Endothelial cell of umbilical vein (primary cell): Measurements from ENCODE around the gene EML1. TPM values are rescaled to one million over a fixed set of nuclear protein-coding genes. Genes with fewer than 3 reads are reported as not detected.

Experiments
- BruUV-seq: library from RNA; stranded (reverse); fragments of 400-500 nt; replicated peaks from 2 replicates; lab custom pipeline; 2021; lab: Mats Ljungman, UMichigan
- CTCF ChIA-PET: fragments of 300-600, 350-600 bp; sonication (Branson Sonifier 250); formaldehyde crosslinking; loops from one replicate; lab custom pipeline; 2021; ENCODE audit warnings: antibody characterized with exemption, inconsistent platforms; lab: Charles Lee
- POLR2A ChIA-PET: fragments of 300-600, 350-600 bp; sonication (Branson Sonifier 250); formaldehyde crosslinking; loops from one replicate; lab custom pipeline; 2021; ENCODE audit warnings: antibody characterized with exemption, inconsistent platforms; lab: Charles Lee
- DNase-seq: peaks from one replicate; pipeline ENCODE4 v3.0.0-alpha.2; 2011; ENCODE audit warnings: low read depth, low spot score
- FAIRE-seq: peaks from 2 replicates; lab custom pipeline; 2011; peaks lifted over from hg19 to GRCh38; lab: Jason Lieb, UNC
- H2AFZ ChIP-seq: 2 replicates; pipeline ENCODE4 v1.6.0; 2012; ENCODE audit warnings: low read depth, low read length, control low read depth, inconsistent platforms
- H3K27ac ChIP-seq: 2 replicates; pipeline ENCODE4 v1.5.1; 2011; ENCODE audit warnings: low read depth, mild to moderate bottlenecking, control low read depth, low read length, moderate library complexity; ENCODE audit not compliant: insufficient read depth
- H3K27me3 ChIP-seq, 2 experiments: 2 replicates each; pipeline versions ENCODE4 v1.6.0 to v1.6.1; 2011; ENCODE audit warnings: low read length in 2 of 2, mixed read lengths in 1 of 2; ENCODE audit not compliant: control insufficient read depth in 2 of 2, insufficient read depth in 2 of 2
- H3K36me3 ChIP-seq, 2 experiments: 2 replicates in 1 of 2; 3 replicates in 1 of 2; pipeline ENCODE4 v1.5.1; 2011; ENCODE audit warnings: low read length in 2 of 2, mild to moderate bottlenecking in 1 of 2, moderate library complexity in 1 of 2; ENCODE audit not compliant: control insufficient read depth in 2 of 2, insufficient read depth in 2 of 2; ENCODE audit errors: extremely low read depth in 1 of 2
- H3K4me1 ChIP-seq: 3 replicates; pipeline ENCODE4 v1.5.1; 2011; ENCODE audit warnings: mild to moderate bottlenecking, low read length; ENCODE audit not compliant: control insufficient read depth, insufficient read depth; ENCODE audit errors: extremely low read depth
- H3K4me2 ChIP-seq: 2 replicates; pipeline ENCODE4 v1.6.1; 2011; ENCODE audit warnings: low read length, control low read depth, mixed read lengths; ENCODE audit not compliant: insufficient read depth
- H3K4me3 ChIP-seq, 3 experiments: fragments of 200-600 bp in 1 of 3; sonication (generic), shearing (Covaris generic) in 1 of 3; replicated peaks in 1 of 3; 2 replicates each; pipeline ENCODE4 v1.5.1; 2011 to 2016; ENCODE audit warnings: control low read depth in 3 of 3, low read length in 3 of 3, mild to moderate bottlenecking in 2 of 3, inconsistent platforms in 1 of 3, low read depth in 1 of 3, moderate library complexity in 1 of 3; ENCODE audit not compliant: insufficient read depth in 1 of 3
- H3K79me2 ChIP-seq: 2 replicates; pipeline ENCODE4 v1.6.0; 2012; ENCODE audit warnings: low read length, inconsistent platforms; ENCODE audit not compliant: control insufficient read depth, insufficient read depth
- H3K9ac ChIP-seq: replicated peaks from 2 replicates; pipeline ENCODE3; 2011; ENCODE audit warnings: low read length, control low read depth; ENCODE audit not compliant: insufficient read depth; ENCODE audit errors: extremely low read depth
- H3K9me1 ChIP-seq: replicated peaks from 3 replicates; pipeline ENCODE4 v1.6.0; 2011; ENCODE audit warnings: mild to moderate bottlenecking, low read length; ENCODE audit not compliant: control insufficient read depth, insufficient read depth; ENCODE audit errors: extremely low read depth
- H3K9me3 ChIP-seq: replicated peaks from 2 replicates; pipeline ENCODE4 v1.5.1; 2012; ENCODE audit warnings: low read length, inconsistent platforms; ENCODE audit not compliant: control insufficient read depth, insufficient read depth
- H4K20me1 ChIP-seq: replicated peaks from 2 replicates; pipeline ENCODE3; 2011; ENCODE audit warnings: mild to moderate bottlenecking, low read length; ENCODE audit not compliant: control insufficient read depth, insufficient read depth; ENCODE audit errors: extremely low read depth
- CTCF ChIP-seq, 2 donors: IDR thresholded peaks; 1 replicate in 1 of 2; 2 replicates in 1 of 2; pipeline ENCODE4 v1.5.1; 2011; ENCODE audit warnings: low read length in 2 of 2, mild to moderate bottlenecking in 2 of 2, moderate library complexity in 2 of 2, control low read depth in 1 of 2, inconsistent platforms in 1 of 2, low read depth in 1 of 2; ENCODE audit not compliant: insufficient read depth in 1 of 2; ENCODE audit errors: extremely low read depth in 1 of 2
- FOS ChIP-seq: IDR thresholded peaks from 2 replicates; pipeline ENCODE4 v1.6.1; 2011; ENCODE audit warnings: mild to moderate bottlenecking, low read length, moderate library complexity, borderline replicate concordance; ENCODE audit not compliant: insufficient read depth
- GATA2 ChIP-seq: IDR thresholded peaks from 2 replicates; pipeline ENCODE4 v1.7.0; 2011; ENCODE audit warnings: low read depth, mild to moderate bottlenecking, moderate library complexity, mixed read lengths, low read length; ENCODE audit not compliant: insufficient read length, insufficient read depth
- MAX ChIP-seq: IDR thresholded peaks from 2 replicates; pipeline ENCODE4 v1.6.1; 2011; ENCODE audit not compliant: insufficient read depth, insufficient read length
- MYC ChIP-seq: IDR thresholded peaks from one replicate; pipeline ENCODE4 v1.6.1; 2011; ENCODE audit warnings: mild to moderate bottlenecking, low read depth, low read length
- POLR2AphosphoS5 ChIP-seq: IDR thresholded peaks from 2 replicates; pipeline ENCODE4 v1.6.1; 2012; ENCODE audit warnings: low read depth, mild to moderate bottlenecking, control low read depth, low read length, moderate library complexity; ENCODE audit not compliant: insufficient read depth
- dilution Hi-C: fragments of 300-500 bp; cut with MboI; formaldehyde crosslinking; loops from one replicate; pipeline ENCODE4 v1.15.0; 2019; ENCODE audit warnings: low sequenced_read_pairs; ENCODE audit not compliant: extremely low pct_ligation_motif_present
- intact Hi-C: fragments of 100-400 bp; cut with micrococcal nuclease; formaldehyde crosslinking; loops from one replicate; pipeline ENCODE4 v1.10.0; 2022
- polyA plus RNA-seq, 4 experiments: library from polyadenylated mRNA; depleted of rRNA in 3 of 4; stranded (reverse) in 3 of 4; unstranded in 1 of 4; fragments of >200 nt; gene quantifications; 2 replicates each; pipeline versions ENCODE4 v1.2.1 to v1.2.3, GENCODE V29; 2011 to 2012; ENCODE audit warnings: missing spikeins in 1 of 4
- total RNA-seq: library from RNA; stranded (reverse); gene quantifications from 2 replicates; pipeline ENCODE4 v1.2.3, GENCODE V29; 2021

The EML1 gene
- total and polyA plus RNA-seq, 2 donors (not counting 3 experiments of a cell fraction or from before 2014, with no cell fraction given): 22.9 to 33.0 TPM

GRCh38 chr14:99921425-99921824 lies 128.2 kb downstream of the EML1 start:
- no peaks in the 10 kb centered on the region for H4K20me1 ChIP-seq
- H3K4me3 ChIP-seq: no peak overlapping the region
- no TSS peak for BruUV-seq
- no peak overlapping the region for H3K4me2 ChIP-seq
- H3K27ac ChIP-seq: no peak overlapping the region
- no peak overlapping the region for H2AFZ ChIP-seq
- H3K36me3 ChIP-seq: peaks cover 2 to 11% of the 10 kb centered on the region in 2 experiments
- ChIA-PET POLR2A (no interaction called here), CTCF (no interaction called here)
- no peak overlapping the region for H3K9ac ChIP-seq
- TF ChIP-seq GATA2 (no peak), CTCF (IDR thresholded peaks at IDR 0.05; ENCODE audit: extremely low read depth in 1 of 2, insufficient read depth in 1 of 2, low read depth in 1 of 2, low read length in 2 of 2) (no peak), POLR2AphosphoS5 (no peak), FOS (no peak), MAX (no peak), MYC (no peak)
- no peak for FAIRE-seq
- H3K9me1 ChIP-seq: no peaks in the 10 kb centered on the region
- no peaks in the 10 kb centered on the region for H3K79me2 ChIP-seq
- no peak for DNase-seq
- no peaks in the 10 kb centered on the region for H3K4me1 ChIP-seq
- H3K9me3 ChIP-seq: no peaks in the 10 kb centered on the region
- no peaks in the 10 kb centered on the region for H3K27me3 ChIP-seq
- dilution Hi-C loops: no loop called here
- intact Hi-C loops: no loop called here
